ENCODE results near the gene ADGRL2. TPM values are rescaled to one million over a fixed set of nuclear protein-coding genes. Genes with fewer than 3 reads are reported as not detected.

ADGRL2 gene
- total and polyA plus RNA-seq, 9 of the 15 experiments (the other 6 are each of a cell fraction or from before 2014, with no cell fraction given) = 0.03 to 0.15 (median 0.13) TPM; not detected in 6

GRCh38 chr1:81915937-81916336 lies 115.2 kb downstream of the ADGRL2 start:
- intact Hi-C loops (cut with micrococcal nuclease) = no loop called here
- Histone ChIP-seq H3K36me3 (ENCODE audit: control insufficient read depth, insufficient read depth, low read length) (no peaks in the 10 kb centered on the region), H3K27me3 (ENCODE audit: control insufficient read depth in 2 of 2, insufficient read depth in 2 of 2, low read length in 2 of 2) (no peaks in the 10 kb centered on the region), H4K20me1 (replicated peaks; ENCODE audit: control insufficient read depth, insufficient read depth, low read length) (no peaks in the 10 kb centered on the region), H3K4me3 (no peak overlapping the region), H3K4me1 (replicated peaks in 1 of 2; ENCODE audit: control insufficient read depth in 2 of 2, insufficient read depth in 2 of 2, low read length in 2 of 2) (no peaks in the 10 kb centered on the region), H3K9me1 (ENCODE audit: control insufficient read depth, insufficient read depth, low read length) (no peaks in the 10 kb centered on the region), H3K9me3 (replicated peaks; ENCODE audit: control insufficient read depth, insufficient read depth, low read depth, low read length) (no peaks in the 10 kb centered on the region), H2AFZ (ENCODE audit: low read depth, low read length) (no peak overlapping the region), H3K27ac (ENCODE audit: extremely low read depth, low read depth, low read length) (no peak overlapping the region), H3K79me2 (ENCODE audit: control insufficient read depth, insufficient read depth, low read length) (no peaks in the 10 kb centered on the region), H3K9ac (ENCODE audit: insufficient read depth in 1 of 2, low read depth in 2 of 2, low read length in 2 of 2) (no peak overlapping the region), H3K4me2 (ENCODE audit: insufficient read depth, low read length) (no peak overlapping the region)
- no peak for DNase-seq (ENCODE audit: extremely low read depth in 1 of 4, low spot score in 3 of 4)
- ATAC-seq = no peak
- ChIA-PET POLR2A (no interaction called here), CTCF (ENCODE audit: low intra/inter-chr PET ratio) (no interaction called here)
- no peak for FAIRE-seq
- no TSS peak for BruUV-seq (replicated peaks)
- no peak for TF ChIP-seq PHF21A (IDR thresholded peaks at IDR 0.05; ENCODE audit: borderline replicate concordance, low read depth)
- no peak for TF ChIP-seq MTA1 (IDR thresholded peaks at IDR 0.05; ENCODE audit: borderline replicate concordance)
- TF ChIP-seq ZZZ3 (IDR thresholded peaks at IDR 0.05) = no peak
- TF ChIP-seq ZBTB2 (IDR thresholded peaks at IDR 0.05) = no peak
- TF ChIP-seq HDAC3 (IDR thresholded peaks at IDR 0.05; ENCODE audit: borderline replicate concordance, partially characterized antibody) = no peak
- TF ChIP-seq GABPB2 (CRISPR knock-in tag; conservative IDR thresholded peaks at IDR 0.05) = no peak
- TF ChIP-seq HDAC1 (IDR thresholded peaks at IDR 0.05) = no peak
- TF ChIP-seq DPF2 (IDR thresholded peaks at IDR 0.05) = no peak
- no peak for TF ChIP-seq HDAC8 (tag; IDR thresholded peaks at IDR 0.05)
- no peak for TF ChIP-seq ZNF695 (CRISPR knock-in tag; IDR thresholded peaks at IDR 0.05)
- no peak for TF ChIP-seq ZNF263 (CRISPR knock-in tag; IDR thresholded peaks at IDR 0.05; ENCODE audit: borderline replicate concordance)
- TF ChIP-seq RHOXF2B (CRISPR knock-in tag; conservative IDR thresholded peaks at IDR 0.05) = no peak
- TF ChIP-seq ZNF830 (CRISPR knock-in tag; IDR thresholded peaks at IDR 0.05) = no peak
- TF ChIP-seq NFXL1 (CRISPR knock-in tag; IDR thresholded peaks at IDR 0.05) = no peak
- no peak for TF ChIP-seq MEIS2 (IDR thresholded peaks at IDR 0.05; ENCODE audit: partially characterized antibody)
- no peak for TF ChIP-seq ZNF699 (CRISPR knock-in tag; IDR thresholded peaks at IDR 0.05; ENCODE audit: insufficient replicate concordance)
- no peak for TF ChIP-seq ATF1 (CRISPR knock-in tag; IDR thresholded peaks at IDR 0.05)
- TF ChIP-seq ATF1 (tag; IDR thresholded peaks at IDR 0.05) = no peak
- TF ChIP-seq FOSL1 (tag; conservative IDR thresholded peaks at IDR 0.05) = no peak
- WGBS (ENCODE audit: insufficient coverage, low coverage, missing lambda C conversion rate) = 0% methylated on average over 3 of the region's 3 CpGs
- in situ Hi-C loops (cut with MboI) = no loop called here
